Measurements from ENCODE around the gene SPA17.

The SPA17 gene

DNA sequence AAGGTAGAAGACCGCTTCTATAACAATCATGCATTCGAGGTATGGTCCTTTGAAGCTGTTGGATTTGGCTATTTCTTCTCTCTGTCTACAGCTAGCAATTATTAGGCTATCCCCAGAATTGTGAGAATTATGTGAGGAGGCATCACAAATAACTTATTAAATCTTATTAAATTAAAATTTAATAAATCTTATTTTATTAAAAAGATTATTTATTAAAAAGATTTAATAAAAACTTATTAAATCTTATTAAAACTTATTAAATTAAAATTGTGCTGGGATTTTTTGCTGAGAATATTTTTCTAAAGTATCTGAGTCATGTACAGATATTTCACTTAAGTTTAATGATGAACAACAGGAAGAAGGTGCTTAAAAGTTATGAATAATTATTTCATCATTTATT lies 7.7 kb downstream of the SPA17 start:
- intact Hi-C loops (cut with DNase I; ENCODE audit: low total_unique reads), result no loop called here
- TF ChIP-seq, protein P1, sequence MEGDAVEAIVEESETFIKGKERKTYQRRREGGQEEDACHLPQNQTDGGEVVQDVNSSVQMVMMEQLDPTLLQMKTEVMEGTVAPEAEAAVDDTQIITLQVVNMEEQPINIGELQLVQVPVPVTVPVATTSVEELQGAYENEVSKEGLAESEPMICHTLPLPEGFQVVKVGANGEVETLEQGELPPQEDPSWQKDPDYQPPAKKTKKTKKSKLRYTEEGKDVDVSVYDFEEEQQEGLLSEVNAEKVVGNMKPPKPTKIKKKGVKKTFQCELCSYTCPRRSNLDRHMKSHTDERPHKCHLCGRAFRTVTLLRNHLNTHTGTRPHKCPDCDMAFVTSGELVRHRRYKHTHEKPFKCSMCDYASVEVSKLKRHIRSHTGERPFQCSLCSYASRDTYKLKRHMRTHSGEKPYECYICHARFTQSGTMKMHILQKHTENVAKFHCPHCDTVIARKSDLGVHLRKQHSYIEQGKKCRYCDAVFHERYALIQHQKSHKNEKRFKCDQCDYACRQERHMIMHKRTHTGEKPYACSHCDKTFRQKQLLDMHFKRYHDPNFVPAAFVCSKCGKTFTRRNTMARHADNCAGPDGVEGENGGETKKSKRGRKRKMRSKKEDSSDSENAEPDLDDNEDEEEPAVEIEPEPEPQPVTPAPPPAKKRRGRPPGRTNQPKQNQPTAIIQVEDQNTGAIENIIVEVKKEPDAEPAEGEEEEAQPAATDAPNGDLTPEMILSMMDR (IDR thresholded peaks at IDR 0.05), result no peak
- DNase-seq, result no peak

DNA sequence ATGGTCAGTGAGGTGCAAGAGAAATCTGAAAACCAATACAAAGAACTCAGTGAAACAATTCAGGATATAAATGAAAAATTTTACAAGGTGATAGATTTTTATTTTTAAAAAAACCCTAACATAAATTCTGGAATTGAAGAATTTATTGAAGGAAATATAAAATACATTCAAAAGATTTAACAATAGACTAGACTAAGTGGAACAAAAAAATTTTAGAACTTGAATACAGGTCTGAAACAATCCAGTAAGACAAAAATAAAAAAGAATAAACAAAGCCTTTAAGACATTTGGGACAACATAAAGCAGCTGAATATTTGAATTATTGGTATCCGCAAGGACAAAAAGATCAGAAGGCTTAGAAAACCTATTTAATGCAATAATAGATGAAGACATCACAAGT lies 8.7 kb downstream of the SPA17 start:
- Histone ChIP-seq H3K9me3 (peaks cover 0 to 10% (median 6%) of the 10 kb centered on the region in 3 donors), H3K36me3 (no peaks in the 10 kb centered on the region), H3K4me1 (peaks cover 0 to 3% (median 0%) of the 10 kb centered on the region in 4 donors), H3K27ac (no peak overlapping the region), H3K4me3 (no peak overlapping the region), H3K27me3 (no peaks in the 10 kb centered on the region)
- TF ChIP-seq, protein P1 (IDR thresholded peaks at IDR 0.05), result no peak
- DNase-seq, result no peak
- intact Hi-C loops (cut with DNase I; ENCODE audit: low total_unique reads), result no loop called here

More for the DNA sequence above, 7.7 kb downstream of the SPA17 start:
- H3K9me3 ChIP-seq, result peaks cover 0 to 10% (median 6%) of the 10 kb centered on the region in 3 donors
- H3K27ac ChIP-seq, result no peak overlapping the region
- H3K4me3 ChIP-seq, result no peak overlapping the region
- no peaks in the 10 kb centered on the region for H3K27me3 ChIP-seq
- H3K4me1 ChIP-seq, result peaks cover 0 to 13% (median 1%) of the 10 kb centered on the region in 4 donors
- no peaks in the 10 kb centered on the region for H3K36me3 ChIP-seq

DNA sequence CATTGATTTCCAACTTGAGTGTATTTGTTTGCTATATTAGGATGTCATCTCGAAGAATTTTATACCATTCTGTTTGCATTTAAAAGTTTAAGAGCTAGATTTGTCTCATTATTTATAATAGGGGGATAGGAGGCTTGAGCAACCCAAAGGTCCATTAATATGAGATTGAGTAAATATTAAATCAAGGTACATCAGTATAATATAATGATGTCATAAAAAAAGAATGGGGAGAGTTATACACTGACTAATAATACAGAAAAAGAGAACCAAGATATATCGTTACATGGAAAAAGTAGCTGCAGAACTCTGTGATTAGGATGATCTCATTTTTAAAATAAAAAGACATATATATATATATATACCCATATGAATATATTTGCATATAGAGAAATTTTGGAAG lies 19.4 kb downstream of the SPA17 start:
- intact Hi-C loops (cut with DNase I; ENCODE audit: low total_unique reads), result no loop called here
- TF ChIP-seq, protein P1 (IDR thresholded peaks at IDR 0.05), result no peak
- no peak for DNase-seq
- peaks cover 0 to 5% (median 0%) of the 10 kb centered on the region in 3 donors for H3K36me3 ChIP-seq
- no peak overlapping the region for H3K4me3 ChIP-seq
- no peaks in the 10 kb centered on the region for H3K27me3 ChIP-seq
- H3K4me1 ChIP-seq, result no peaks in the 10 kb centered on the region
- H3K9me3 ChIP-seq, result no peaks in the 10 kb centered on the region
- H3K27ac ChIP-seq, result no peak overlapping the region

DNA sequence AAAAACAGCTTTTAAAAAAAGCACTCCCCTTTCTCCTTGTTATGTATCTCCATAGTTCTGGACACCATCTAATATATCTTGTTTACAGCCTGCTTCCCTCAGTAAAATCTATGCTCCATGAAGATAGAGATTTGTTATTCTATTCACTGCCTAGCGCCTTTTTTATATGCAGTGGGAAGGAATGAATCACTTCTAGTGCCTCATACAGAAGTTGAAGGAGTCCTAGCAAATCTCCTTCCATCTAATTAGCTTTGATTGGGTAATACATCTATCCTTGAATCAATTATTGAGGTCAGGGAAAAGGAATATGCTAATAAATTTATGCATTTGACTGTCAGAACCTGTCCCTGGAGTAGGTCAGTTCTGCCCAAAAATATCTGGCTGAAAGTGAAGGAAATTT lies 25.8 kb downstream of the SPA17 start:
- intact Hi-C loops (cut with DNase I; ENCODE audit: low total_unique reads), result no loop called here
- no peaks in the 10 kb centered on the region for H3K4me1 ChIP-seq
- no peaks in the 10 kb centered on the region for H3K27me3 ChIP-seq
- H3K9me3 ChIP-seq, result peaks cover 0 to 5% (median 0%) of the 10 kb centered on the region in 3 donors
- H3K4me3 ChIP-seq, result no peak overlapping the region
- no peak overlapping the region for H3K27ac ChIP-seq
- peaks cover 0 to 5% (median 0%) of the 10 kb centered on the region in 3 donors for H3K36me3 ChIP-seq
- no peak for DNase-seq
- TF ChIP-seq, protein P1 (IDR thresholded peaks at IDR 0.05), result no peak

DNA sequence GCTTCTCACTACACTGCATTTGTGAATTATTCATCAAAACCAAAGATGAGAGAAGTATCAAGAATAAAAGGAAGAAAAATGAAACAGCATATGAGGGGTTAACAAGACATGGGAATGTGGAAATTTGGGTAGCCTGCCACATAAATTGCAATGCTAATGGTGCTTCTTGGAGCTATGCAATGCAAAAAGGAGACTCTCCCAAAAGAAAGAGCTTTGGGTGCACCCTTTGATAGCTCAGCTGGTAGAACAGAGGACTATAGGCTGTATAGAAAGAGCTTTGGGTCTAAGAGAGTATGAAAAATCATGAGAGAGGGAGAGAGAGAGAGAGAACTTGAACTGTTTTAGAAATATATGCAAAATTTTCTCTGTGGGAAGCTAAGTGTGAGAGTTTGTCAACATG lies 26.3 kb downstream of the SPA17 start:
- H3K27ac ChIP-seq, result no peak overlapping the region
- intact Hi-C loops (cut with DNase I; ENCODE audit: low total_unique reads), result no loop called here
- H3K4me3 ChIP-seq, result no peak overlapping the region
- H3K27me3 ChIP-seq, result no peaks in the 10 kb centered on the region
- peaks cover 0 to 5% (median 0%) of the 10 kb centered on the region in 3 donors for H3K36me3 ChIP-seq
- H3K4me1 ChIP-seq, result no peaks in the 10 kb centered on the region
- DNase-seq, result no peak
- TF ChIP-seq, protein P1 (IDR thresholded peaks at IDR 0.05), result no peak
- H3K9me3 ChIP-seq, result peaks cover 0 to 5% (median 0%) of the 10 kb centered on the region in 3 donors

DNA sequence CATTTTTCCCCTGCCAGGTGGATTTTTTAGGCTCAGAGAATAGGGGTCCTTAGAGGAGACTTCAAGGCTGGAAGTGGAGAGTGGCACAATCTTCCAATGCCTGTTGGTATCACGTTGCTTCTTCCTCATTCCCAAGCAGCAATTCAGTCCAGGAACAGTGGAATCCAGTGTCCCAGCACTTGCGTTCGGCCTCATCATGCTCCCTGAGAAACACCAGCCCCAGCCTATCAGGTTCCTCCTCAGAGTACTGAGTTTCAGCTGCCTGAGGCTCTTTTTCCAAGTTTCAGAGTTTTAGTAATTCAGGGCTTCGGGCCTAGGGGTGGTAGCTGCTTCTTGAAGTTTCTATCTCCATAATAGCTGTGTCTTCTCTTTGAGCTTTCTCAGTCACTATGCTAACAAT lies 34.1 kb downstream of the SPA17 start:
- Histone ChIP-seq H3K27ac (no peak overlapping the region), H3K9me3 (peaks cover 0 to 4% (median 0%) of the 10 kb centered on the region in 3 donors), H3K4me3 (no peak overlapping the region), H3K36me3 (peaks cover 0 to 8% (median 0%) of the 10 kb centered on the region in 3 donors), H3K27me3 (no peaks in the 10 kb centered on the region), H3K4me1 (no peaks in the 10 kb centered on the region)
- intact Hi-C loops (cut with DNase I; ENCODE audit: low total_unique reads), result no loop called here
- no peak for DNase-seq
- TF ChIP-seq, protein P1 (IDR thresholded peaks at IDR 0.05), result no peak
